NCI-H1417 treated with DMSO at 0.1 percent for 48 hours (cell line): ENCODE results near the gene PRRC2B.
A peak's percentile ranks its signal among the peaks of the same experiment; 100 is the strongest.
"Not testable (repeated sequence)": the region's sequence is repeated elsewhere in the genome, so short reads cannot be mapped to it uniquely, and the experiment has no call there.

Source experiments
- DNase-seq: peaks from one replicate; lab custom pipeline; 2025; lab: John Stamatoyannopoulos, UW

The PRRC2B gene

DNA sequence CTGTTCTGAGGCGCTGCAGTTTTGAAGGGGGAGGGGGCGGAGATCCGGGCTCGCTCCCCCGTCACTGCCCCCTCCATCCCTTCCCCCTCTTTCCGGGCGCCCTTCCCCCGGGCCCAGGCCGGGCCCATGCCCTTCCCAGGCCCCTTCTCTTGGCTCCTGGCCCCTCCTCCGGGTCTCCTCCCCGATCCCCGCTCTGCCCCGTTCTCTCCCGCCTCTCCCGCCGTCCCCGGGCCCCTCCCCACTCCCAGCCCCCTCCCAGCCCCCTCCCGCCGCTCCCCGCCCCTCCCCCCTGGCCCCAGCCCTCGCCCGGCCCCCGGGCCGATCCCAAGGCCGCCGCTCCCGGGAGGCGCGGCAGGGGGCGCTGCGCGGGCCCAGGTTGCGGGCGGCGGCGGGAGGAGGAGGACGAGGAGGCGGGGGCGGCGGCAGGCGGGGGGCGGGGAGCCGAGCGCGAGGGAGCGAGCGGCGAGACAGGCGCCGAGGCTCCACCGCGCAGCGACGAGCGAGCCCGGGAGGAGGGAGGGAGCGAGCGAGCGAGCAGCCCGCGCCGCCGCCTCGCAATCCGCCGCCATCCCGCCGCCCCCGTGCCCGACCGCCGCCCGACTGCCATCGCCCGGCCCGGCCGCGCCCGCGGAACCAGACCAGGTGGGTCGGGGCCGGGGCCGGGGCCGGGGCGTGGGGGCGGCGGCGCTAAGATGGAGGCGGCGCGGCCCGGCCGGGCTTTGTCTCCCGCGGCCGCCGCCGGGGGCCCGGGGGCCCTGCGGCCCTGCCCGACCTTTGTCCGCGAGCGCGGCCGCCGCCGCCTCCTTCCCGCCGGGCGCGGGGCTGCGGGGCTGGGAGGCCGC is at the start of gene PRRC2B:
TSS of gene PRRC2B (plus strand) at position 465 of the 842 bp plus-strand sequence. CDS start 36,059 bp downstream, outside the sequence.
- DNase-seq = peak; percentile 59

- not testable (repeated sequence) for DNase-seq
Observed at GRCh38 chr9:131344931-131345535, 48.9 kb upstream of the PRRC2B start.

DNA sequence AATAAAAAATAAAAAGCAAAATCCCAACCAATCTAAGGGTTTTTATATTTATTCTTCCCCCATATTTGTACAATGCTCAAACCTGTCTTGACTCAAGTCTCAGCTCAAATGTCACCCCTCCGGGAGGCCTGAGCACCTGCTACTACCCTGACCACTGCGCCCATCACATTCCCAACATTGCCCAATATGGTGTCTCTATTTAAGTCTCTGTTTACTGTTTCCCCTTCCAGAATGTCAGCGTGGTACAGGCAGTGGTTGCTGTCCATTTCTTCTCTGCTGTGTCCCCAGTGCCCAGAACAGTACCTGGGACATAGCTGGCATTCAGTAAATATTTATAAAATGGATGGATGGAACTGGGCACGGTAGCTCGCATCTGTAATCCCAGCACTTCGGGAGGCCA is 47.3 kb upstream of the PRRC2B start:
- no peak for DNase-seq

DNA sequence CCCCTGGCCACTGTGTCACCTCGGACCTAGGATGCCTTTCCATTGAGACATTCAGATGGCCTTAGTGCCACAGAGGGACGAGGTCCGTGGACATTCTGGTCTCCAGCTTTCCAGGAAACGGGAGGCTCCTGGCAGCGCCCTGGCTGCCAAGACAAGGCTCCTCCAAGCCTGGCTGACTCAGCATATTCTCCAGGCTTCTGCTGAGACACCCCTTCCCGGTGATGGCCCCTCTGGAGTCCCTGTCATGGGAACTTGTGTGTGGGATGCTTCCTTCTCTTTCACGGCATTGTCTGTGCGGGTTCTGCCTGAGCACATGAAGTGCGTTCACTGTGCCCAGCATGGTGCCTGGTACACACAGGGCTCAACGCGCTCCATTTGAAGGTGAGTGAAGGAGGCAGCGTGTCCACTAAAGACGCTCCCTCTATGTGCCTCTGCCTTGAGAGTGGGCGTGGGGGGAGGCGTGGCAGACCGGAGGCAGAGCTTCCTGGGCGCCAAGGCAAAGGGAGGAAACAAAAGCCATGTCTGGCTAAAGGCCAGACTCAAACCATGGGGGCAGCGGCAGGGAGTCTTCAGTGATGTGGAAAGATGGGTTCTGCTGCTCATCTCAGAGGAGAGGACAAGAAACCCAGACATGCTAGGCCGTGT is 46.4 kb upstream of the PRRC2B start:
- DNase-seq = no peak

GRCh38 chr9:131348631-131349521 is 45.0 kb upstream of the PRRC2B start:
- no peak for DNase-seq

DNA sequence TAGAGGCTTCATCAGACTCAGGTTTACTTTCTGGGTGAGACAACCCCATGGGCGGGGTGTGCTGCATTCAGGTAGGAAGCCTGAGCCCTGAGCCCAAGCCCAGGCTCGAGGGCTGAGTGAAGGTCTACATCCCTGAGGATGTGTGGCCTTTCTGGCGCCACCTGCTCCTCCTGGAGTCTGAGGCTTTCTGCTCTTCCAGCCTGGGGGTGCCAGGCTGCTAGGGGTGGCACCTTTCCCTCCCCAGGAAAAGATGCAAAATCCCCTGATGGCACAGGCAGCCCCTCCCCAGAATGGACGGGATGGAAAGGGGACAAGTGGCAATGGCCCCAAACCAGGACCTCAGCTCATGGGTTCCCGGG is 44.4 kb upstream of the PRRC2B start:
- no peak for DNase-seq

- peak; percentile 35 for DNase-seq
Observed at GRCh38 chr9:131349881-131350563, 43.9 kb upstream of the PRRC2B start.

DNA sequence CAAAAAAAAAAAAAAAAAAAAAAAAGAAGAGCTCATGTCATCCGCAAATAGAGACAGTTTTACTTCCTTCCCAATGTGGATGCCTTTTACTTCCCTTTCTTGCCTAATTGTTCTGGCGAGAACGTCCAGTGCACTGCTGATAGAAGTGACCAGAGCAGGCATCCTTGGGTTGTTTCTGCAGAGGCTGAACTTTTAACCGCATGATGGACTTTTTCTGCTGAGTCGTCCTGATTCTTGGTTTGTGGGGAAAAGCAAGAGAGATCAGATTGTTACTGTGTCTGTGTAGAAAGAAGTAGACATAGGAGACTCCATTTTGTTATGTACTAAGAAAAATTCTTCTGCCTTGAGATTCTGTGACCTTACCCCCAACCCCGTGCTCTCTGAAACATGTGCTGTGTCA is 37.4 kb upstream of the PRRC2B start:
- DNase-seq = not testable (repeated sequence)

DNA sequence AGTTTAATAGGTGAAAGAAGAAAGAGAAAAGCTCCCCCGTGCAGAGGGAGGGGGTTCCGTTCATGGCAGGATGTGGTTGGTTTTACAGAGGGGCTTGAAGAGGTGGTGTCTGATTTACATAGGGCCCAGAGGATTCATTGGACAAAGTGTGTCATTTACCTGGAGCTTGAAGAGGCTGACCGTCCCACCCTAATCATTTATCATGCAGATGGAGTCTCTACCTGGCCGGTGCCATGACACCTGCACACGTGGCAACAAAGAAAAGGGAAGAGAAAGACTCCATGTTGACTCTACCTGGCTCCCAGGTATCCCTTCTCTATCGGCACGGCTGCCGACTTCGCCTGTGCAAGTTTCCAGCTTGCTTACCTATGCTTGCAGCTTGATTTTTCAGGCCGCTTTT is 35.3 kb upstream of the PRRC2B start:
- no peak for DNase-seq

DNA sequence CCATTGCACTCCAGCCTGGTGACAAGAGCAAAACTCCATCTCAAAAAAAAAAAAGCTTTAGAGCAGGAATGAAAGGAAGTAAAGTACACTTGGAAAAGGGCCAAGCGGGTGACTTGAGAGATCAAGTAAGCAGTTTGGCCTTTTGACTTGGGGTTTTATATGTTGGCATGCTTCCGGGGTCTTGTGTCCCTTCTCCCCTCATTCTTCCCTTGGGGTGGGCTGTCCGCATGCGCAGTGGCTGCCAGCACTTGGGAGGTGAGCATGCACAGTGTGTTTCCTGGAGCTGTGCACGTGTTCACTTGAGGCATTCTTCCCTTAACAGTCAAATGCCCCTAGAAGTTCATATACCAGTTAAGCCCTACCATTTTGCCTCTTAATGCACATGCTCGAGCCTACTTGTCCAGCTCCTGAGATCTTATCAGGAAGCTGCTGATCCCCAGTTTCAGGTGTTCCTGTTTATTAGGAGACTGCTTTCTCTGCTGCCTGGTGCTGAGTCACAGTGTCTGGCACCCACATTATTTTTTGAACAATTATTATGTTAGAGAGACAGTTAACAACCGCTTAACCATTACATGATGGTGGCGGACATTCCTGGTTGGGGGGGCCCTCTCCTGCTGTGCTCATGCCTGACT is 32.6 kb upstream of the PRRC2B start:
- no peak for DNase-seq

GRCh38 chr9:131365546-131365945 is 28.3 kb upstream of the PRRC2B start:
- no peak for DNase-seq

DNA sequence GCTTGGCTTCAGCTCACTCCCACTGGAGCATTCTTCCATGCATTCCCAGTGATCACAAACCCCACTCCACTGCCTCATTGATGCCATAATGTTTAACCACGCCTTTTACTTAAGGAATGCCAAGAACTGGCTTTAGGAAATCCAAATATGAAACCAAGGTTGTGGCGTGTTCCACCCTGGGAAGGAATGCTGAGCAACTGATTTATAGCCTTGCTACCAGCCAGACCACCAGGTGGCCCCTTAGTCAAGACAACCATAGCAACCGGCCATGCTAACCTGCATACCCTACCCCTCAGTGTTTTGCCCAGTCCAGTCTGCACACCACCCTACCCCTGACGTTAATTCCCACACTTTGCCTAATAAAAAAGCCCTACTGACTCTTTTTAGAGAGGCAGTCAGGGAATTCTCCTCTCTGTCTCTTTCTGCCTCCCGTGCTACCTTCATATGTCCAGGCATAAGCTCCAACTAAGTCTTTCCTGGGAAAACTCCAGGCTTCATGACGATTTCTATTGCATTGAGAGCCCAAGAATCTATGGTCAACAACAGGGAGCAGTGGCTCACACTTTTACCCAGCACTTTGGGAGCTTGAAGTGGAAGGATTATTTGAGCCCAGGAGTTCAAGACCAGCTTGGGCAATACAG is 27.0 kb upstream of the PRRC2B start:
- DNase-seq = no peak

DNA sequence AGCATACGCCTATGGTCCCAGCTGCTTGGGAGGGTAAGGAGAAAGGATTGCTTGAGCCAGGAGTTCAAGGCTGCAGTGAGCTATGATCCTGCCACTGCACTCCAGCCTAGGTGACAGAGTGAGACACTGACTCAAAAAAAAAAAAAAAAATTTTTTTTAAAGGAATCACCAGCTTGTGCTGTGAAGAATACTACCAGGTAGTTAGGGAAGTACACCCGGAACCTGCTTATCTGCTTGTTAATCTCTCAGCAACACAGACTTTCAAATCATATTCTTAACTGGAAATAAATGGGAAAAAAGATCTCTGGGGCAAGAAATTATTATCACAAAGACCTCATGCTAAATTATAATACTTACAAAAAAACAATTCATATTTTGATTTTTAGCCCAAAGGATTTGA is 26.4 kb upstream of the PRRC2B start:
- DNase-seq = no peak

GRCh38 chr9:131370638-131371037 is 23.2 kb upstream of the PRRC2B start:
- no peak for DNase-seq

DNA sequence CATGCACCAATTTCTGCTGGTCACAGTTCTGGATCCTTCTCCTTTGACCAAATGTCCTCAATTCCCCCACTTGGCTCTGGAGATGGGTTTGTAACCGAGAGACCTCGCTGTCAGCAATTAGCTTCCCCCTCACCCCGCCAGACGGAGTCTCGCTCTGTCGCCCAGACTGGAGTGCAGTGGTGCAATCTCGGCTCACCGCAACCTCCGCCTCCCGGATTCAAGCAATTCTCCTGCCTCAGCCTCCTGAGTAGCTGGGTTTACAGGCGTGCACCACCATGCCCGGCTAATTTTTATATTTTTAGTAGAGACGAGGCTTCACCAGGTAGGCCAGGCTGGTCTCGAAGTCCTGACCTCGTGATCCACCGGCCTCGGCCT is 21.3 kb upstream of the PRRC2B start:
- DNase-seq = not testable (repeated sequence)

GRCh38 chr9:131374638-131375037 is 19.2 kb upstream of the PRRC2B start:
- not testable (repeated sequence) for DNase-seq

- no peak for DNase-seq
Observed at GRCh38 chr9:131379056-131379455, 14.8 kb upstream of the PRRC2B start.

DNA sequence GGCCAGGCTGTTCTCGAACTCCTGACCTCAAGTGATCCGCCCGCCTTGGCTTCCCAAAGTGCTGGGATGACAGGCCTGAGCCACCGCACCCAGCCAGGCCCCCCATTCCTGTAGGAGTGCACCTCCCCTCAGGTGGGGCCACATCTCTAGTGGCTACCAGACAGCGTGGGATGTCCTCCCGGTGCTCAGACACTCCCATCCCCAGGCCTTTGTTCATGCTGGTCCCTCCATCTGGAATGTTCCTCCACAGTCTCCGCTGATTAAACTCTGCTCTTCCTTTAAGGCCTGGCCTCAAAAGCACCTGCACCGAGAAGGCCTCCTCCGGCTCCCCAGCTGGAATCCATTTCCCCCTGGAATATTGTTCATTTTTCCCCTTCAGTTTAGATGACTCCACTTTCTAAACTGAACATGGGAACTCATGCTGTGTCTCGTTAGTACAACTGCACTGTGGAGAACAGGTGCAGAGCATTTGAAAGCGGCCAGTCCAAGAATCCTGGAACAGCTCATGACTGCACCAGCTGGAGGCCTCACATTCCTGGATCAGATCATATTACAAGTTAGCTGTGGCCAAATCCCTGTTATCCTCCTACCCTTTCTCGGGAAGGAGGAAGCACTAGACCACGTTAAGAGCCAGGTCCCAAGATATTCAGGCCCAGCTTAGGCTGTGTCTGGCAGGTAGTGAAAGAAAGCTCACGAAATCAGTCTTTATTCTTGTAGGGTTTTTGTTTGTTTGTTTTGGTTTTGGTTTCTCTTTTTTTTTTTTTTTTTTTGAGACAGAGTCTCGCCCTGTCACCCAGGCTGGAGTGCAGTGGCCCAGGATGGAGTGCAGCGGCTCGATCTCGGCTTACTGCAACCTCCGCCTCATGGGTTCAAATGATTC is 10.8 kb upstream of the PRRC2B start:
- peak; percentile 51 for DNase-seq

DNA sequence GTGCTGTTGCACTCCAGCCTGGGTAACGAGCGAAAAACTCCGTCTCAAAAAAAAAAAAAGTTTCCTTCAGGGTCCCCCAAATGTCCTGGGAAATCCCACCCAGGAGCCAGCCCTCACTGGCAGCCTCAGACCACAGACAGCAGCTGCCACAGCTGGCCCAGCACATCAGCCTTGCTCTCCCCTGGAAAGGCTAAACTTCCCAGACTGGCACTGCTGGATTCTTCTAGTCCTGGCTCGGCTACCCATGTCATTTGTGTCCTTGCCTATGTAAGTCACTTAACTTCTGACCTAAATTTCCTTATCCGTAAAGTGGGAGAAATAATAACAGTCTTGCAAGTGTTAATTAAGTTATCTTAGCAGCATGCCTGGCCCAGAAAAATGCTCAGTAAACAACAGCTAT is 8.6 kb upstream of the PRRC2B start:
- DNase-seq = no peak

GRCh38 chr9:131386281-131386680 is 7.6 kb upstream of the PRRC2B start:
- no peak for DNase-seq
